Liver (tissue), 3 donors: Measurements from ENCODE around the gene UNC79.

ENCODE experiments used
- ATF3 ChIP-seq: IDR thresholded peaks from 2 replicates; pipeline ENCODE4 v1.6.1; 2016; ENCODE audit warnings: antibody characterized with exemption
- CTCF ChIP-seq: fragments of 150-350 bp; IDR thresholded peaks from 2 replicates; pipeline ENCODE4 v1.5.1; 2017; ENCODE audit warnings: improper control_type of control experiment, low read depth, low read length; ENCODE audit not compliant: missing input control
- EGR1 ChIP-seq, 2 donors: IDR thresholded peaks; 2 replicates each; pipeline ENCODE4 v1.6.1; 2016 to 2018; ENCODE audit warnings: antibody characterized with exemption in 2 of 2, low read depth in 2 of 2
- GABPA ChIP-seq, 2 donors: IDR thresholded peaks in 1 of 2; conservative IDR thresholded peaks in 1 of 2; 2 replicates each; pipeline ENCODE4 v1.6.1; 2016; ENCODE audit warnings: antibody characterized with exemption in 2 of 2, mild to moderate bottlenecking in 1 of 2, moderate library complexity in 1 of 2
- JUND ChIP-seq, 2 donors: IDR thresholded peaks; 2 replicates each; pipeline ENCODE4 v1.6.1; 2016; ENCODE audit warnings: antibody characterized with exemption in 2 of 2
- RAD21 ChIP-seq, 2 donors: IDR thresholded peaks; 2 replicates each; pipeline ENCODE4 v1.6.1; 2016; ENCODE audit warnings: antibody characterized with exemption in 2 of 2, mild to moderate bottlenecking in 2 of 2
- SP1 ChIP-seq: IDR thresholded peaks from 2 replicates; pipeline ENCODE4 v1.6.1; 2018; ENCODE audit warnings: antibody characterized with exemption, mild to moderate bottlenecking
- TAF1 ChIP-seq: conservative IDR thresholded peaks from 2 replicates; pipeline ENCODE4 v1.6.1; 2016; ENCODE audit warnings: antibody characterized with exemption, mild to moderate bottlenecking
- TF ChIP-seq, protein P1 (sequence below): IDR thresholded peaks from 2 replicates; pipeline ENCODE4 v1.6.1; 2016; ENCODE audit warnings: antibody characterized with exemption, mild to moderate bottlenecking
- TF ChIP-seq, protein P2 (sequence below): IDR thresholded peaks from 2 replicates; pipeline ENCODE4 v1.6.1; 2016; ENCODE audit warnings: antibody characterized with exemption
- donor health status: healthy.
- donor health status: healthy.

- TF ChIP-seq CTCF (no peak), RAD21 (IDR thresholded peaks at IDR 0.05) (no peak), SP1 (no peak), TAF1 (no peak), EGR1 (IDR thresholded peaks at IDR 0.05; ENCODE audit: low read depth in 2 of 2) (no peak), GABPA (IDR thresholded peaks at IDR 0.05 in 1 of 2, conservative IDR thresholded peaks at IDR 0.05 in 1 of 2) (no peak), ATF3 (no peak), JUND (IDR thresholded peaks at IDR 0.05) (no peak)
- TF ChIP-seq, protein P1, sequence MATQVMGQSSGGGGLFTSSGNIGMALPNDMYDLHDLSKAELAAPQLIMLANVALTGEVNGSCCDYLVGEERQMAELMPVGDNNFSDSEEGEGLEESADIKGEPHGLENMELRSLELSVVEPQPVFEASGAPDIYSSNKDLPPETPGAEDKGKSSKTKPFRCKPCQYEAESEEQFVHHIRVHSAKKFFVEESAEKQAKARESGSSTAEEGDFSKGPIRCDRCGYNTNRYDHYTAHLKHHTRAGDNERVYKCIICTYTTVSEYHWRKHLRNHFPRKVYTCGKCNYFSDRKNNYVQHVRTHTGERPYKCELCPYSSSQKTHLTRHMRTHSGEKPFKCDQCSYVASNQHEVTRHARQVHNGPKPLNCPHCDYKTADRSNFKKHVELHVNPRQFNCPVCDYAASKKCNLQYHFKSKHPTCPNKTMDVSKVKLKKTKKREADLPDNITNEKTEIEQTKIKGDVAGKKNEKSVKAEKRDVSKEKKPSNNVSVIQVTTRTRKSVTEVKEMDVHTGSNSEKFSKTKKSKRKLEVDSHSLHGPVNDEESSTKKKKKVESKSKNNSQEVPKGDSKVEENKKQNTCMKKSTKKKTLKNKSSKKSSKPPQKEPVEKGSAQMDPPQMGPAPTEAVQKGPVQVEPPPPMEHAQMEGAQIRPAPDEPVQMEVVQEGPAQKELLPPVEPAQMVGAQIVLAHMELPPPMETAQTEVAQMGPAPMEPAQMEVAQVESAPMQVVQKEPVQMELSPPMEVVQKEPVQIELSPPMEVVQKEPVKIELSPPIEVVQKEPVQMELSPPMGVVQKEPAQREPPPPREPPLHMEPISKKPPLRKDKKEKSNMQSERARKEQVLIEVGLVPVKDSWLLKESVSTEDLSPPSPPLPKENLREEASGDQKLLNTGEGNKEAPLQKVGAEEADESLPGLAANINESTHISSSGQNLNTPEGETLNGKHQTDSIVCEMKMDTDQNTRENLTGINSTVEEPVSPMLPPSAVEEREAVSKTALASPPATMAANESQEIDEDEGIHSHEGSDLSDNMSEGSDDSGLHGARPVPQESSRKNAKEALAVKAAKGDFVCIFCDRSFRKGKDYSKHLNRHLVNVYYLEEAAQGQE, result no peak
- TF ChIP-seq, protein P2, sequence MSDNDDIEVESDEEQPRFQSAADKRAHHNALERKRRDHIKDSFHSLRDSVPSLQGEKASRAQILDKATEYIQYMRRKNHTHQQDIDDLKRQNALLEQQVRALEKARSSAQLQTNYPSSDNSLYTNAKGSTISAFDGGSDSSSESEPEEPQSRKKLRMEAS, result no peak
Observed at GRCh38 chr14:93690146-93690545, 259.4 kb downstream of the UNC79 start.
